Fibroblast of pulmonary artery (primary cell): Measurements from ENCODE around the gene GPR158.

Source experiments
- DNase-seq: peaks from one replicate; pipeline ENCODE4 v3.0.0-alpha.2; 2010; ENCODE audit warnings: low read depth
- H3K4me3 ChIP-seq: replicated peaks from 2 replicates; pipeline ENCODE4 v1.5.1; 2011; ENCODE audit warnings: low read depth, mild to moderate bottlenecking, control low read depth, low read length, moderate library complexity
- CTCF ChIP-seq: IDR thresholded peaks from 2 replicates; pipeline ENCODE4 v1.5.1; 2011; ENCODE audit warnings: mild to moderate bottlenecking, control low read depth, low read length, inconsistent platforms; ENCODE audit errors: missing control alignments

GPR158 gene

GRCh38 chr10:25555865-25556264 is 381.1 kb downstream of the GPR158 start:
- no peak overlapping the region for H3K4me3 ChIP-seq
- peak; percentile 5 for TF ChIP-seq CTCF
- DNase-seq = no peak

- no peak for TF ChIP-seq CTCF
- peak; percentile 98 for DNase-seq
- H3K4me3 ChIP-seq = no peak overlapping the region
These were observed 381.7 kb downstream of the GPR158 start for GRCh38 chr10:25556457-25556856.

GRCh38 chr10:25557136-25557535 is 382.3 kb downstream of the GPR158 start:
- peak; percentile 50 for DNase-seq
- TF ChIP-seq CTCF = no peak
- no peak overlapping the region for H3K4me3 ChIP-seq

- DNase-seq = no peak
- TF ChIP-seq CTCF = no peak
- no peak overlapping the region for H3K4me3 ChIP-seq
These were observed 387.0 kb downstream of the GPR158 start for GRCh38 chr10:25561758-25562157.

- TF ChIP-seq CTCF = no peak
- H3K4me3 ChIP-seq = no peak overlapping the region
- DNase-seq = no peak
These were observed 387.7 kb downstream of the GPR158 start for GRCh38 chr10:25562547-25562946.

- no peak for TF ChIP-seq CTCF
- DNase-seq = no peak
- H3K4me3 ChIP-seq = no peak overlapping the region
These were observed 389.6 kb downstream of the GPR158 start for GRCh38 chr10:25564351-25564750.

GRCh38 chr10:25565570-25565969 is 390.8 kb downstream of the GPR158 start:
- no peak for TF ChIP-seq CTCF
- DNase-seq = no peak
- H3K4me3 ChIP-seq = no peak overlapping the region
